Ovary (tissue), 9 donors: Measurements from ENCODE around the gene IFNG. TPM values are rescaled to one million over a fixed set of nuclear protein-coding genes. Genes with fewer than 3 reads are reported as not detected.

Experiments
- DNase-seq, 5 donors: peaks; one replicate each; pipeline ENCODE4 v3.0.0-alpha.2; 2019 to 2020
- H3K27ac ChIP-seq, 2 donors: fragments of 200-600 bp; one replicate each; pipeline versions ENCODE4 v1.5.1 to v1.8.0; 2019 to 2022
- H3K27me3 ChIP-seq: fragments of 200-600 bp; one replicate; pipeline ENCODE4 v1.8.0; 2022
- H3K36me3 ChIP-seq: fragments of 200-600 bp; sonication (generic); one replicate; pipeline ENCODE4 v1.5.1; 2019
- H3K4me1 ChIP-seq: one replicate; pipeline ENCODE4 v1.8.1; 2013; ENCODE audit warnings: mild to moderate bottlenecking, moderate library complexity; ENCODE audit not compliant: insufficient read depth
- H3K4me3 ChIP-seq: fragments of 200-600 bp; sonication (generic); one replicate; pipeline ENCODE4 v1.5.1; 2017
- H3K9me3 ChIP-seq, 2 donors: fragments of 200-600 bp in 1 of 2; sonication (generic) in 1 of 2; one replicate each; pipeline versions ENCODE4 v1.5.1 to v1.8.1; 2013 to 2019; ENCODE audit warnings: mild to moderate bottlenecking in 1 of 2, moderate library complexity in 1 of 2
- EP300 ChIP-seq: sonication (generic); formaldehyde crosslinking; IDR thresholded peaks from one replicate; pipeline ENCODE4 v1.6.1; 2017; ENCODE audit warnings: antibody characterized with exemption
- POLR2A ChIP-seq: fragments of 450-650 bp; IDR thresholded peaks from one replicate; pipeline ENCODE4 v1.6.1; 2017; ENCODE audit warnings: antibody characterized with exemption, mild to moderate bottlenecking, moderate library complexity
- WGBS, 3 donors: extraction: QIAGEN DNeasy Blood & Tissue Kit in 1 of 3; methylation state at CpG; one replicate each; pipeline versions ENCODE4 v1.1.5 to v1.1.7; 2013 to 2017; 5-methylcytosine and 5-hydroxymethylcytosine counted together
- intact Hi-C, 4 donors: fragments of 100-400 bp; cut with DNase I; formaldehyde crosslinking; loops; one replicate each; pipeline versions ENCODE4 v1.11.0 to v1.15.1; 2022 to 2023
- polyA plus RNA-seq, 2 donors: library from polyadenylated mRNA; stranded (reverse); fragments of 200-250 nt in 1 of 2; fragments of 350-450 nt in 1 of 2; fragmentation: Illumina TruSeq in 1 of 2; extraction: RNeasy Lipid Tissue Mini Kit (QIAGEN cat#74804) in 1 of 2; gene quantifications; one replicate each; pipeline ENCODE4 v1.2.3, GENCODE V29; 2013 to 2014
- total RNA-seq, 7 donors: library from RNA; depleted of rRNA in 2 of 7; stranded (reverse); fragments of >200 nt in 2 of 7; fragmentation: NEBNext Ultra II Directional in 3 of 7; extraction: Animal tissue kit (Norgen Biotek cat#: 25700) in 3 of 7; gene quantifications; one replicate each; pipeline versions ENCODE4 v1.1.0 to v1.2.4, GENCODE V29; 2016 to 2023
- TF ChIP-seq, protein P1 (sequence below), 3 donors: fragments of 450-650 bp in 2 of 3; fragments of 200-600 bp in 1 of 3; IDR thresholded peaks; one replicate each; pipeline versions ENCODE4 v1.5.1 to v1.8.0; 2016 to 2022; ENCODE audit warnings: antibody characterized with exemption in 3 of 3, mild to moderate bottlenecking in 1 of 3
- donor health status: DM: no; HTN: no; CAD: no; lungs with moderate emphysema.
- donor health status: DM: no; HTN: no; CAD: no.
- donor health status: Bipolar disorder and iron deficiency.
- donor health status: DM: yes; HTN: yes; CAD: no.
- donor health status: DM: no; HTN: no; CAD: no.
- donor health status: DM: yes; HTN: yes; CAD: no.

Gene IFNG
- total and polyA plus RNA-seq, 9 donors = 0.25 to 0.66 TPM; not detected in 7

DNA sequence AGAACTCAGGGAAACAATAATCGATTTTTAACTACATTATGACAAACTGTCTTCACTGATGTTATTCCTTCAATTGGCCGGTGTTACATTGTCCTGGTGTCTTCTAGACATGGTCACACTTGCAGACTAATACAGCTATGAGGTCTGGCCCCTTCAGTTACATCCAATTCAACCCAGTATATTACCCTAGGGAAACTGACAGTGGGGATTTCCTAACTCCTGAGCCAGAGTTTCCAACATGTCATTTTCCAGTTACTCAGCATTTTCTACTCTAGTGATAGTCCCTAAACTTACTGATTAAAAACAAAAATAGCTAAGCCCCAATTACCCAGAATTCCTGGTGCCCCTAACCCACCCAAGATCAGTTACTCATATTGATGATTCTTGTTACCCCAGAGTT, 21.1 kb downstream of the IFNG start:
- no peaks in the 10 kb centered on the region for H3K27me3 ChIP-seq
- WGBS, 3 donors = 85 to 89% (median 87%) methylated on average over 2 of the region's 2 CpGs
- H3K27ac ChIP-seq = no peak overlapping the region
- H3K4me1 ChIP-seq = no peaks in the 10 kb centered on the region
- TF ChIP-seq EP300 = no peak
- TF ChIP-seq POLR2A = no peak
- TF ChIP-seq, protein P1, sequence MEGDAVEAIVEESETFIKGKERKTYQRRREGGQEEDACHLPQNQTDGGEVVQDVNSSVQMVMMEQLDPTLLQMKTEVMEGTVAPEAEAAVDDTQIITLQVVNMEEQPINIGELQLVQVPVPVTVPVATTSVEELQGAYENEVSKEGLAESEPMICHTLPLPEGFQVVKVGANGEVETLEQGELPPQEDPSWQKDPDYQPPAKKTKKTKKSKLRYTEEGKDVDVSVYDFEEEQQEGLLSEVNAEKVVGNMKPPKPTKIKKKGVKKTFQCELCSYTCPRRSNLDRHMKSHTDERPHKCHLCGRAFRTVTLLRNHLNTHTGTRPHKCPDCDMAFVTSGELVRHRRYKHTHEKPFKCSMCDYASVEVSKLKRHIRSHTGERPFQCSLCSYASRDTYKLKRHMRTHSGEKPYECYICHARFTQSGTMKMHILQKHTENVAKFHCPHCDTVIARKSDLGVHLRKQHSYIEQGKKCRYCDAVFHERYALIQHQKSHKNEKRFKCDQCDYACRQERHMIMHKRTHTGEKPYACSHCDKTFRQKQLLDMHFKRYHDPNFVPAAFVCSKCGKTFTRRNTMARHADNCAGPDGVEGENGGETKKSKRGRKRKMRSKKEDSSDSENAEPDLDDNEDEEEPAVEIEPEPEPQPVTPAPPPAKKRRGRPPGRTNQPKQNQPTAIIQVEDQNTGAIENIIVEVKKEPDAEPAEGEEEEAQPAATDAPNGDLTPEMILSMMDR (IDR thresholded peaks at IDR 0.05) = no peak
- H3K4me3 ChIP-seq = no peak overlapping the region
- DNase-seq = no peak
- H3K9me3 ChIP-seq = no peaks in the 10 kb centered on the region
- intact Hi-C loops = no loop called here
- no peaks in the 10 kb centered on the region for H3K36me3 ChIP-seq

DNA sequence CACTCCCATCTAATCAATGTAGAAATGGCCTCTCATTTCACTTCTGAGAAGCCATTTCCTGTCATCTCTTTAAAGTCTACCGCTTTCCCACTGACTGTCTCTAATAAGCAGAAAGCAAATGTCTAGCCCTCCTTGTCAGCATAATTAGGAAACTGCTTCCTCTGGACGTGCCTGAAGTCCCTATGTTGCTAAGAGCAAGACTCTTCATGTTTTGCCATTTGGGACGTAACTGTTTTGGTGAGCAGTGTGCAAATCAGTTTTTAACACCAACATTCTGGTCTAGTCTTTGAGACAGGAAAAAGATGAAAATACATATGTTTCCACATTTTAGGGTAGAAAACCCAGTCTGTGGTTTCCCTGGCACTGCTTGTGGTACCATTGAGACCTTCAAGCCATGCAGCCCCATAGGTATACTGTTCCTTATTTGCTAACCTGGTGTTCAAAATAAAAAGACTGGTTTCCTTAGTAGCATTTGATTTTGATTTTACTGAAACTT, 22.2 kb downstream of the IFNG start:
- Histone ChIP-seq H3K27ac (no peak overlapping the region), H3K27me3 (no peaks in the 10 kb centered on the region), H3K4me1 (no peaks in the 10 kb centered on the region), H3K36me3 (no peaks in the 10 kb centered on the region), H3K9me3 (no peaks in the 10 kb centered on the region), H3K4me3 (no peak overlapping the region)
- TF ChIP-seq, protein P1 (IDR thresholded peaks at IDR 0.05) = no peak
- TF ChIP-seq POLR2A (no peak), EP300 (no peak)
- intact Hi-C loops = no loop called here
- DNase-seq = no peak
- WGBS, 3 donors = 50 to 62% (median 55%) methylated on average over 3 of the region's 3 CpGs

DNA sequence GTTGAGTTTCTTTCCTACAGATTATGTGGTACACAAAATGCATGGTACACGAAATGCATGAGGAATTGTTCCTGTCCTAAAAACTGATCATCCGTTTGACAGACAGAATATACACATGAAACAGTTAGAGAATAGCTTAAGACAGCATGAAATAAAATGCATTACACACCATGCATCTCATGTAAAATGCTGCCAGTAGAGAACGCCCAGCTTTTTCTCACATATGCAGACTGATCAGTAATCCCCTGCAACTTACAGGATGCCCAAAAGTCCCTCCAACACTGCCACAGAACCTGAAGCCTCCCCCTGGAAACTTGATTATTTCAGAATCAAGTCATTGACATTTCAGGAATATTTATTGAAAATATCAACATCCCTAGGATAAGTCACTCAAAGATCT, 24.0 kb downstream of the IFNG start:
- no peak for DNase-seq
- no peak for TF ChIP-seq POLR2A
- no peak for TF ChIP-seq EP300
- TF ChIP-seq, protein P1 (IDR thresholded peaks at IDR 0.05) = no peak

DNA sequence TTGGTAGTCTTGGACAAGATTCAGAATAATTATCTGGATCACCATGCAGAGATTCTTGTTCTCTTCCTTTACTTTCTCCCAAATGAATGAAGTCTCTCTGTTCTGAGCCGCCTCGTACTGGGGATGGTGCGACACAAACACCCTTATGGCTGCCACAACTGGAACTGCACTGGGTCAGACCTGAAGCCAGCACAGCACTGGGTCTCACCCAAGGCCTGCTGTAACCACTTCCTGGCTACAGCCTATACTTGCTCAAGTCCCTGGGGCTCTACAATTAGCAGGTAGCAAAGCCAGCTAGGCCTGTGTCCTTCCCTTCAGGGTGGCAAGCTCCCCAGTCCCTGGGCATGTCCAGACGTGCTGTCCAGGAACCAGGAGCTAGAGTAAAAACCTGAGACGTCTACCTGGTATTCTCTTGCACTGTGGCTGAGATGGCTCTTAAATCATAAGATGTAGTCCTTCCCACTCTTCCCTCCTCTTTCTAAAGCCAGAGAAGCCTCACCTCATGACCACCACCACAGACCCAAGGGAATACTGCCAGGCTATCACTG, 27.6 kb downstream of the IFNG start:
- Histone ChIP-seq H3K36me3 (no peaks in the 10 kb centered on the region), H3K27me3 (no peaks in the 10 kb centered on the region), H3K4me3 (no peak overlapping the region), H3K9me3 (no peaks in the 10 kb centered on the region), H3K4me1 (no peaks in the 10 kb centered on the region), H3K27ac (no peak overlapping the region)
- TF ChIP-seq, protein P1 (IDR thresholded peaks at IDR 0.05) = no peak
- TF ChIP-seq EP300 (no peak), POLR2A (no peak)
- intact Hi-C loops = no loop called here
- no peak for DNase-seq
- WGBS, 3 donors = 64 to 97% (median 69%) methylated on average over 5 of the region's 5 CpGs

More for the DNA sequence above, 24.0 kb downstream of the IFNG start:
- Histone ChIP-seq H3K4me3 (no peak overlapping the region), H3K36me3 (no peaks in the 10 kb centered on the region), H3K9me3 (no peaks in the 10 kb centered on the region), H3K27ac (no peak overlapping the region), H3K4me1 (no peaks in the 10 kb centered on the region), H3K27me3 (no peaks in the 10 kb centered on the region)
- WGBS, 3 donors = 80 to 86% (median 80%) methylated on average over 3 of the region's 3 CpGs
- intact Hi-C loops = no loop called here
